ENCODE results near the gene SDHA.

DNA sequence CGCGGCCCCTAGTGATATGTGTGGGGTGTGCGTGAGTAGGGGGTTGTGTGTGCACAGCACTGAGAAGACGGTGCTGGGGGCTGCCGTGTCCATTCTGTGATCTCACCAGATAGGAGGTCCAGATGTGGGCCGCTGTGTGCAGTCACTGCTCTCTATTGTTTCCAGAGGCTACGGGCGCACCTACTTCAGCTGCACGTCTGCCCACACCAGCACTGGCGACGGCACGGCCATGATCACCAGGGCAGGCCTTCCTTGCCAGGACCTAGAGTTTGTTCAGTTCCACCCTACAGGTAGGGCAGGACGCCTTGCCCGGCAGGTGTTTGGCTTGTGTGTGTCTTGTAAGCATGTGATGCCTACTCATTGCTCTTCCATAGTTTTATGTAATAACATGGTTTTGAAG is 12.6 kb downstream of the SDHA start:
- TF ChIP-seq, protein P1, sequence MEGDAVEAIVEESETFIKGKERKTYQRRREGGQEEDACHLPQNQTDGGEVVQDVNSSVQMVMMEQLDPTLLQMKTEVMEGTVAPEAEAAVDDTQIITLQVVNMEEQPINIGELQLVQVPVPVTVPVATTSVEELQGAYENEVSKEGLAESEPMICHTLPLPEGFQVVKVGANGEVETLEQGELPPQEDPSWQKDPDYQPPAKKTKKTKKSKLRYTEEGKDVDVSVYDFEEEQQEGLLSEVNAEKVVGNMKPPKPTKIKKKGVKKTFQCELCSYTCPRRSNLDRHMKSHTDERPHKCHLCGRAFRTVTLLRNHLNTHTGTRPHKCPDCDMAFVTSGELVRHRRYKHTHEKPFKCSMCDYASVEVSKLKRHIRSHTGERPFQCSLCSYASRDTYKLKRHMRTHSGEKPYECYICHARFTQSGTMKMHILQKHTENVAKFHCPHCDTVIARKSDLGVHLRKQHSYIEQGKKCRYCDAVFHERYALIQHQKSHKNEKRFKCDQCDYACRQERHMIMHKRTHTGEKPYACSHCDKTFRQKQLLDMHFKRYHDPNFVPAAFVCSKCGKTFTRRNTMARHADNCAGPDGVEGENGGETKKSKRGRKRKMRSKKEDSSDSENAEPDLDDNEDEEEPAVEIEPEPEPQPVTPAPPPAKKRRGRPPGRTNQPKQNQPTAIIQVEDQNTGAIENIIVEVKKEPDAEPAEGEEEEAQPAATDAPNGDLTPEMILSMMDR (IDR thresholded peaks at IDR 0.05; ENCODE audit: low read depth, low read length) = no peak
- TF ChIP-seq EZH2phosphoT487 (IDR thresholded peaks at IDR 0.05; ENCODE audit: low read depth) = no peak

Measured in OCI-LY3 (cell line).